DMS 273 (cell line): ENCODE data around the gene CCDC148.
A peak's percentile ranks its signal among the peaks of the same experiment; 100 is the strongest.
"Not testable (repeated sequence)": the region's sequence is repeated elsewhere in the genome, so short reads cannot be mapped to it uniquely, and the experiment has no call there.

Source experiments
- DNase-seq: peaks from one replicate; lab custom pipeline; 2025; ENCODE audit not compliant: unreplicated experiment; lab: John Stamatoyannopoulos, UW

CCDC148 gene

GRCh38 chr2:158482594-158482993 is 26.0 kb upstream of the CCDC148 start:
- DNase-seq, result no peak

GRCh38 chr2:158481116-158481515 is 24.6 kb upstream of the CCDC148 start:
- no peak for DNase-seq

- DNase-seq, result no peak
Measured at GRCh38 chr2:158478816-158479215, 22.3 kb upstream of the CCDC148 start.

- DNase-seq, result no peak
Measured at GRCh38 chr2:158478237-158478636, 21.7 kb upstream of the CCDC148 start.

- DNase-seq, result no peak
Measured at GRCh38 chr2:158477202-158477601, 20.6 kb upstream of the CCDC148 start.

- DNase-seq, result not testable (repeated sequence)
Measured at GRCh38 chr2:158474526-158475011, 18.0 kb upstream of the CCDC148 start.

- peak; percentile 32 for DNase-seq
Measured at GRCh38 chr2:158473719-158474392, 17.3 kb upstream of the CCDC148 start.

GRCh38 chr2:158473300-158473699 is 16.7 kb upstream of the CCDC148 start:
- not testable (repeated sequence) for DNase-seq

- DNase-seq, result not testable (repeated sequence)
Measured at GRCh38 chr2:158472829-158473228, 16.3 kb upstream of the CCDC148 start.

- DNase-seq, result no peak
Measured at GRCh38 chr2:158467248-158467647, 10.7 kb upstream of the CCDC148 start.

- peak; percentile 32 for DNase-seq
Measured at GRCh38 chr2:158464426-158465281, 8.1 kb upstream of the CCDC148 start.

GRCh38 chr2:158463496-158464095 is 7.0 kb upstream of the CCDC148 start:
- DNase-seq, result no peak

- DNase-seq, result peak; percentile 38
Measured at GRCh38 chr2:158460632-158461297, 4.2 kb upstream of the CCDC148 start.

GRCh38 chr2:158459161-158460003 is 2.8 kb upstream of the CCDC148 start:
- no peak for DNase-seq

GRCh38 chr2:158458617-158458920 is 2.0 kb upstream of the CCDC148 start:
- DNase-seq, result no peak

GRCh38 chr2:158457826-158458616 is 1.5 kb upstream of the CCDC148 start:
- peak; percentile 91 for DNase-seq

- DNase-seq, result peak; percentile 90
Measured at GRCh38 chr2:158457092-158457825, 706 bp upstream of the CCDC148 start.

- DNase-seq, result no peak
Measured at GRCh38 chr2:158443606-158444005, 12.9 kb downstream of the CCDC148 start.

GRCh38 chr2:158439062-158439461 is 17.5 kb downstream of the CCDC148 start:
- not testable (repeated sequence) for DNase-seq
